Measurements from ENCODE around the gene PLEKHA8.

The PLEKHA8 gene

GRCh38 chr7:30102281-30102680 lies 74.1 kb downstream of the PLEKHA8 start:
- TF ChIP-seq CTCF (IDR thresholded peaks at IDR 0.05; ENCODE audit: low read length) (no peak), EZH2phosphoT487 (IDR thresholded peaks at IDR 0.05; ENCODE audit: low read length) (no peak), EZH2 (optimal IDR thresholded peaks at IDR 0.05; ENCODE audit: low read depth, low read length) (no peak)
- H3K9me2 ChIP-seq (replicated peaks; ENCODE audit: insufficient read depth, low read length), result no peaks in the 10 kb centered on the region
- H3K36me3 ChIP-seq (replicated peaks; ENCODE audit: insufficient read depth, low read length), result no peaks in the 10 kb centered on the region
- no peaks in the 10 kb centered on the region for H3K9me3 ChIP-seq (replicated peaks; ENCODE audit: insufficient read depth, low read length)
- H4K20me1 ChIP-seq (ENCODE audit: insufficient read depth, low read length), result no peaks in the 10 kb centered on the region
- no peaks in the 10 kb centered on the region for H3F3A ChIP-seq (ENCODE audit: insufficient read depth, low read length)
- no peak overlapping the region for H3K4me2 ChIP-seq (ENCODE audit: low read depth, low read length)
- H3K4me1 ChIP-seq (ENCODE audit: low read length), result no peaks in the 10 kb centered on the region
- no peaks in the 10 kb centered on the region for H3K79me2 ChIP-seq (ENCODE audit: low read length)
- H3K4me3 ChIP-seq (ENCODE audit: low read length), result no peak overlapping the region
- H2AFZ ChIP-seq (ENCODE audit: low read length), result no peak overlapping the region
- H3K27ac ChIP-seq (ENCODE audit: low read length), result no peak overlapping the region
- DNase-seq, result no peak
- no peaks in the 10 kb centered on the region for H3K27me3 ChIP-seq (replicated peaks; ENCODE audit: insufficient read depth, low read length)
- H3K9ac ChIP-seq (ENCODE audit: low read length), result no peak overlapping the region

GRCh38 chr7:30104157-30104556 lies 75.9 kb downstream of the PLEKHA8 start:
- no peak overlapping the region for H3K4me3 ChIP-seq (ENCODE audit: low read length)
- H3K27ac ChIP-seq (ENCODE audit: low read length), result no peak overlapping the region
- H3K9me3 ChIP-seq (replicated peaks; ENCODE audit: insufficient read depth, low read length), result no peaks in the 10 kb centered on the region
- H3F3A ChIP-seq (ENCODE audit: insufficient read depth, low read length), result no peaks in the 10 kb centered on the region
- H3K27me3 ChIP-seq (replicated peaks; ENCODE audit: insufficient read depth, low read length), result no peaks in the 10 kb centered on the region
- H3K36me3 ChIP-seq (replicated peaks; ENCODE audit: insufficient read depth, low read length), result no peaks in the 10 kb centered on the region
- no peak overlapping the region for H3K4me2 ChIP-seq (ENCODE audit: low read depth, low read length)
- H3K4me1 ChIP-seq (ENCODE audit: low read length), result no peaks in the 10 kb centered on the region
- H3K9me2 ChIP-seq (replicated peaks; ENCODE audit: insufficient read depth, low read length), result no peaks in the 10 kb centered on the region
- TF ChIP-seq CTCF (IDR thresholded peaks at IDR 0.05; ENCODE audit: low read length), result no peak
- no peak for TF ChIP-seq EZH2phosphoT487 (IDR thresholded peaks at IDR 0.05; ENCODE audit: low read length)
- no peak for TF ChIP-seq EZH2 (optimal IDR thresholded peaks at IDR 0.05; ENCODE audit: low read depth, low read length)
- H3K79me2 ChIP-seq (ENCODE audit: low read length), result no peaks in the 10 kb centered on the region
- DNase-seq, result no peak
- no peaks in the 10 kb centered on the region for H4K20me1 ChIP-seq (ENCODE audit: insufficient read depth, low read length)
- H2AFZ ChIP-seq (ENCODE audit: low read length), result no peak overlapping the region
- H3K9ac ChIP-seq (ENCODE audit: low read length), result no peak overlapping the region

- no peaks in the 10 kb centered on the region for H3K9me3 ChIP-seq (replicated peaks; ENCODE audit: insufficient read depth, low read length)
- H3K4me1 ChIP-seq (ENCODE audit: low read length), result 0 out of 2 replicates have a peak, but pooled peaks cover 6% of the 10 kb centered on the region
- no peaks in the 10 kb centered on the region; the same call in 1 of the 2 replicates for H3F3A ChIP-seq (ENCODE audit: insufficient read depth, low read length)
- H2AFZ ChIP-seq (ENCODE audit: low read length), result no peak overlapping the region
- no peak for DNase-seq
- no peak overlapping the region for H3K4me3 ChIP-seq (ENCODE audit: low read length)
- H3K9me2 ChIP-seq (replicated peaks; ENCODE audit: insufficient read depth, low read length), result no peaks in the 10 kb centered on the region
- H3K4me2 ChIP-seq (ENCODE audit: low read depth, low read length), result no peak overlapping the region
- H4K20me1 ChIP-seq (ENCODE audit: insufficient read depth, low read length), result no peaks in the 10 kb centered on the region
- H3K9ac ChIP-seq (ENCODE audit: low read length), result no peak overlapping the region
- no peaks in the 10 kb centered on the region for H3K27me3 ChIP-seq (replicated peaks; ENCODE audit: insufficient read depth, low read length)
- TF ChIP-seq CTCF (IDR thresholded peaks at IDR 0.05; ENCODE audit: low read length), result no peak
- no peak for TF ChIP-seq EZH2phosphoT487 (IDR thresholded peaks at IDR 0.05; ENCODE audit: low read length)
- no peak for TF ChIP-seq EZH2 (optimal IDR thresholded peaks at IDR 0.05; ENCODE audit: low read depth, low read length)
- no peaks in the 10 kb centered on the region for H3K36me3 ChIP-seq (replicated peaks; ENCODE audit: insufficient read depth, low read length)
- no peak overlapping the region for H3K27ac ChIP-seq (ENCODE audit: low read length)
- H3K79me2 ChIP-seq (ENCODE audit: low read length), result no peaks in the 10 kb centered on the region
These were observed 84.0 kb downstream of the PLEKHA8 start for GRCh38 chr7:30112103-30112713.
